HFFc6 (cell line): ENCODE measurements around the gene CHST13. TPM values are rescaled to one million over a fixed set of nuclear protein-coding genes. Genes with fewer than 3 reads are reported as not detected.

Experiments used
- DNase-seq: peaks from one replicate; pipeline ENCODE4 v3.0.0-alpha.2; 2018
- H3K27ac Mint-ChIP-seq: 2 replicates; pipeline ENCODE4 v1.8.0; 2020; ENCODE audit warnings: mild to moderate bottlenecking, mixed read lengths
- H3K27me3 Mint-ChIP-seq: 2 replicates; pipeline ENCODE4 v1.8.0; 2021; ENCODE audit warnings: mild to moderate bottlenecking, moderate library complexity, mixed read lengths; ENCODE audit not compliant: insufficient read depth
- H3K36me3 Mint-ChIP-seq: 2 replicates; pipeline ENCODE4 v1.8.0; 2021; ENCODE audit warnings: low read depth, mixed read lengths
- H3K4me1 Mint-ChIP-seq: 2 replicates; pipeline ENCODE4 v1.8.0; 2020; ENCODE audit warnings: low read depth, mixed read lengths
- H3K4me3 Mint-ChIP-seq: 2 replicates; pipeline ENCODE4 v1.8.0; 2020; ENCODE audit warnings: mild to moderate bottlenecking, moderate library complexity, mixed read lengths
- H3K9me3 Mint-ChIP-seq: 2 replicates; pipeline ENCODE4 v1.8.0; 2020; ENCODE audit warnings: mild to moderate bottlenecking, mixed read lengths
- total RNA-seq, 6 experiments: library from RNA; stranded (reverse); fragmentation: NEBNext Ultra II Directional; extraction: Animal tissue kit (Norgen Biotek cat#: 25700); gene quantifications; 2 replicates in 1 of 6; 3 replicates in 5 of 6; pipeline ENCODE4 v1.2.3, GENCODE V29; 2021
- TF ChIP-seq, protein P1 (sequence below): fragments of 200-600 bp; sonication (generic); IDR thresholded peaks from 2 replicates; pipeline ENCODE4 v1.5.0; 2021; ENCODE audit warnings: antibody characterized with exemption, mild to moderate bottlenecking

Gene CHST13
- total RNA-seq, 6 experiments from 2014 or later, result not detected

DNA sequence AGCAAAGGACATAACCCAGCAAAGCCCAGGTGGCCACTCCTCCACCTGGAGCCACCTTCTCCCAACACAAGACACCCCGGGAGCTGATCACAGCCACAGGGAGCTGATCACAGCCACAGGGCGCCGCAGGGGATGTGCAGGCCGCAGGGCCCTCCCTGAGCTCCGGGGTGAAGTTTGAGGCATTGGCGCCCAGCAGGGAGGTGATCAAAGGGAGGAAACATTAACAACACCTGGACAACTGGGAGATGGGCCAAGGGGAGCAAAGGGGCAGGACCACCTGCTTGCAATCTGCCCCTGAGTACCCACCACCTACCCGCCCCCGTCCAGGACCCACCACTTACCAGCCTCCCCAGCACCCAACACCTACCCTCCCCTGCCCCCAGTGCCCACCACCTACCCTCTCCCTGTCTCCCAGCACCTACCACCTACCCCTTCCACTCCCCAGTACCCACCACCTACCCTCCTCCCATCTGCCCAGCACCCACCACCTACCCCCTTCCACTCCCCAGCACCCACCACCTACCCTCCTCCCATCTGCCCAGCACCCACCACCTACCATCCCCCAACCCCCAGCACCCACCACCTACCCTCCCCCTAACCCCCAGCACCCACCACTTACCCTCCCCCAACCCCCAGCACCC is 8.8 kb upstream of the CHST13 start:
- Mint-ChIP-seq H3K4me1 (no peaks in the 10 kb centered on the region), H3K36me3 (no peaks in the 10 kb centered on the region), H3K4me3 (no peak overlapping the region), H3K9me3 (no peaks in the 10 kb centered on the region), H3K27me3 (peaks cover 12% of the 10 kb centered on the region), H3K27ac (no peak overlapping the region)
- TF ChIP-seq, protein P1, sequence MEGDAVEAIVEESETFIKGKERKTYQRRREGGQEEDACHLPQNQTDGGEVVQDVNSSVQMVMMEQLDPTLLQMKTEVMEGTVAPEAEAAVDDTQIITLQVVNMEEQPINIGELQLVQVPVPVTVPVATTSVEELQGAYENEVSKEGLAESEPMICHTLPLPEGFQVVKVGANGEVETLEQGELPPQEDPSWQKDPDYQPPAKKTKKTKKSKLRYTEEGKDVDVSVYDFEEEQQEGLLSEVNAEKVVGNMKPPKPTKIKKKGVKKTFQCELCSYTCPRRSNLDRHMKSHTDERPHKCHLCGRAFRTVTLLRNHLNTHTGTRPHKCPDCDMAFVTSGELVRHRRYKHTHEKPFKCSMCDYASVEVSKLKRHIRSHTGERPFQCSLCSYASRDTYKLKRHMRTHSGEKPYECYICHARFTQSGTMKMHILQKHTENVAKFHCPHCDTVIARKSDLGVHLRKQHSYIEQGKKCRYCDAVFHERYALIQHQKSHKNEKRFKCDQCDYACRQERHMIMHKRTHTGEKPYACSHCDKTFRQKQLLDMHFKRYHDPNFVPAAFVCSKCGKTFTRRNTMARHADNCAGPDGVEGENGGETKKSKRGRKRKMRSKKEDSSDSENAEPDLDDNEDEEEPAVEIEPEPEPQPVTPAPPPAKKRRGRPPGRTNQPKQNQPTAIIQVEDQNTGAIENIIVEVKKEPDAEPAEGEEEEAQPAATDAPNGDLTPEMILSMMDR, result no peak
- DNase-seq, result no peak

DNA sequence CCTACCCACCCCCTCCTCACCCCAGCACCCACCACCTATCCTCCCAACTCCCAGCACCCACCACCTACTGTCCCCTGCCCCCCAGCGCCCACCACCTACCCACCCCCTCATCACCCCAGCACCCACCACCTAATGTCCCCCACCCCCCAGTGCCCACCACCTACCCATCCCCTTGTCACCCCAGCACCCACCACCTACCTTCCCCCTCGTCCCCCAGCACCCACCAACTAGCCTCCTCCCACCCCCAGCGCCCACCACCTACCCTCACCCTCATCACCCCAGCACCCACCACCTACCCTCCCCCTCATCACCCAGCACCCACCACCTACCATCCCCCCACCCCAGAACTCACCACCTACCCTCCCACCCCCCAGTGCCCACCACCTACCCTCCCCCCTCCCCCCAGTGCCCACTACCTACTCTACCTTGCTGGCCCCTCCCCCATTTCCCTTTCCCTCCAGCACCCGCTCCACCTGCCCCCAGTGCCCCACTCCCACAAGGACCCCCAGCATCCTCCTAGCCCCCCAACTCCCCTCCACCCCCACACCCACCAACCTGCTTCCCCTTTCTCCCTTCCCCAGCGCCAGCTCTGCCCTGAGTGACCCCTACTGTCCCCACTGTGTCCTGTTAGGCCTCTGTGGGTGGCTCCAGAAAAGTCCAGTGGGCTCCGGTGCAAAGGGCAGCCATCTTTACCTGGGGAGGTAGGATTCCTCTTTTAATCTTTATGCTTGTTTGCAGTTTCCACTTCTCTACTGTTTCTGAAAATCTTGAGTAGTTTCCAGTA is 7.6 kb upstream of the CHST13 start:
- TF ChIP-seq, protein P1, result no peak
- Mint-ChIP-seq H3K27ac (no peak overlapping the region), H3K36me3 (no peaks in the 10 kb centered on the region), H3K4me1 (no peaks in the 10 kb centered on the region), H3K27me3 (peaks cover 12% of the 10 kb centered on the region), H3K9me3 (no peaks in the 10 kb centered on the region), H3K4me3 (no peak overlapping the region)
- DNase-seq, result no peak

- no peak for DNase-seq
- H3K27me3 Mint-ChIP-seq, result peaks cover 12% of the 10 kb centered on the region
- TF ChIP-seq, protein P1, result no peak
- H3K9me3 Mint-ChIP-seq, result no peaks in the 10 kb centered on the region
- no peak overlapping the region for H3K4me3 Mint-ChIP-seq
- H3K27ac Mint-ChIP-seq, result no peak overlapping the region
- H3K36me3 Mint-ChIP-seq, result no peaks in the 10 kb centered on the region
- H3K4me1 Mint-ChIP-seq, result no peaks in the 10 kb centered on the region
These were observed 7.0 kb upstream of the CHST13 start for GRCh38 chr3:126516936-126517290.

DNA sequence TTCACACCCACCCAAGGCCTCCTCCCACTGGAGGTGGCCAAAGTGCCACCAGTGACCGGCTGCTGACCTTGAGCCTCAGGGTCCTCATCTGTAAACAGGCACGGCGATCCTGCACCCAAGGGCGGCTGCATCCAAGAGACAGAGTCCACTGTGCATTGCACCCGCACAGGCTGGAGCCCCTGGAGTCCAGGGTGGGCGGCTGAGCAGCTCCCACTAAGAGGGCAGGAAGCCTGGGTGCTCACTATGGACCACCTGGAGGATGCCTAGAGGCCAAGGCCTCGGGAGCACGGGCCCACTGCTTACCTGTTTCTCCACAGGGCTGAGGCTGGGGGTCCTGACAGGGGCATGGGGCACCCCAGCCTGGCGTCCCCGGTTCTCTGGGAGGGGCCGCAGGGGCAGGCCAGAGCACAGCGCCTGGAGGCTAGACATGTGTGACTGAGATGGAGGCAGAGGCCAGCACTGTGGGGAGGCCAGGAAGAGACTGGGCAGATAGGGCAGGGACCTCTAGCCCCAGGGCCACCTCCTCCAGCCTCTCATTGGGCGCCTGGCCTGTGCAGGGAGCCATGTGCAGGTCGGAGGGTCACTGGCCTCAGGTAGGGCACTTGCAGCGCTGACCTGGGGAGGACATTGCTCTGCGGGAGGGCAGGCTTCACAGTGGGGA is 6.5 kb upstream of the CHST13 start, which contains the start of gene UROC1:
UROC1 (minus strand) TSS at position 483 of the 661 bp plus-strand sequence; CDS start at position 429, 54 bp downstream.
- no peak within 1 kb of the TSS for H3K27ac Mint-ChIP-seq
- no peaks in the 10 kb centered on the region for H3K9me3 Mint-ChIP-seq
- TF ChIP-seq, protein P1, result no peak
- no peak within 1 kb of the TSS for H3K4me3 Mint-ChIP-seq
- no peaks in the 10 kb centered on the region for H3K36me3 Mint-ChIP-seq
- DNase-seq, result no peak
- peaks cover 14% of the 10 kb centered on the region for H3K27me3 Mint-ChIP-seq
- no peaks in the 10 kb centered on the region for H3K4me1 Mint-ChIP-seq

- Mint-ChIP-seq H3K27ac (no peak overlapping the region), H3K36me3 (no peaks in the 10 kb centered on the region), H3K27me3 (peaks cover 19% of the 10 kb centered on the region), H3K9me3 (no peaks in the 10 kb centered on the region), H3K4me1 (no peaks in the 10 kb centered on the region), H3K4me3 (no peak overlapping the region)
- no peak for DNase-seq
- TF ChIP-seq, protein P1, result no peak
These were observed 5.8 kb upstream of the CHST13 start for GRCh38 chr3:126517986-126518778.
